A673 (cell line): ENCODE results near the gene UCK2. TPM values are rescaled to one million over a fixed set of nuclear protein-coding genes. Genes with fewer than 3 reads are reported as not detected.

Source experiments
- BruUV-seq: library from RNA; stranded (reverse); fragments of 400-500 nt; replicated peaks from 2 replicates; lab custom pipeline; 2021; lab: Mats Ljungman, UMichigan
- CTCF ChIA-PET: fragments of 300-600 bp; sonication (Branson Sonifier 250); formaldehyde crosslinking; loops from one replicate; lab custom pipeline; 2022; ENCODE audit warnings: antibody characterized with exemption; lab: Charles Lee
- POLR2A ChIA-PET: fragments of 300-600 bp; sonication (Branson Sonifier 250); formaldehyde crosslinking; loops from one replicate; lab custom pipeline; 2022; ENCODE audit warnings: antibody characterized with exemption; ENCODE audit not compliant: low non-redundant PET; lab: Charles Lee
- DNase-seq: peaks from one replicate; pipeline ENCODE4 v3.0.0-alpha.2; 2015; ENCODE audit warnings: low spot score
- H3K27ac ChIP-seq: fragments of 200-600 bp; sonication (generic); 2 replicates; pipeline ENCODE4 v1.5.1; 2016; ENCODE audit warnings: mixed run types, low read depth, mild to moderate bottlenecking, mixed read lengths, antibody characterized with exemption, low read length; ENCODE audit not compliant: poor library complexity, severe bottlenecking
- H3K27me3 ChIP-seq: fragments of 200-600 bp; sonication (generic); replicated peaks from 2 replicates; pipeline ENCODE4 v1.6.1; 2017; ENCODE audit warnings: mixed run types, low read depth, mild to moderate bottlenecking, mixed read lengths, antibody characterized with exemption, low read length; ENCODE audit not compliant: insufficient read depth, poor library complexity
- H3K36me3 ChIP-seq: fragments of 200-600 bp; sonication (generic); 2 replicates; pipeline ENCODE4 v1.6.1; 2016; ENCODE audit warnings: mixed run types, mild to moderate bottlenecking, mixed read lengths, antibody characterized with exemption, low read length; ENCODE audit not compliant: insufficient read depth, poor library complexity, severe bottlenecking
- H3K4me1 ChIP-seq: fragments of 200-600 bp; sonication (generic); 2 replicates; pipeline ENCODE4 v1.6.1; 2017; ENCODE audit warnings: mixed run types, mild to moderate bottlenecking, mixed read lengths, antibody characterized with exemption, low read length; ENCODE audit not compliant: insufficient read depth, poor library complexity, severe bottlenecking
- H3K4me3 ChIP-seq: fragments of 200-600 bp; sonication (generic); 2 replicates; pipeline ENCODE4 v1.5.1; 2016; ENCODE audit warnings: low read depth, mixed run types, mild to moderate bottlenecking, mixed read lengths, low read length; ENCODE audit not compliant: poor library complexity, severe bottlenecking
- H3K9me3 ChIP-seq: fragments of 200-600 bp; sonication (generic); 2 replicates; pipeline ENCODE4 v1.6.1; 2016; ENCODE audit warnings: mixed run types, low read depth, mild to moderate bottlenecking, mixed read lengths, antibody characterized with exemption, low read length; ENCODE audit not compliant: poor library complexity, severe bottlenecking
- CTCF ChIP-seq: fragments of 300-800, 200-600 bp; sonication (generic); conservative IDR thresholded peaks from 2 replicates; pipeline ENCODE4 v1.5.1; 2017; ENCODE audit warnings: low read depth, mild to moderate bottlenecking, antibody characterized with exemption, low read length, moderate library complexity, mixed read lengths
- EZH2 ChIP-seq: fragments of 200-600 bp; sonication (generic); IDR thresholded peaks from 2 replicates; pipeline ENCODE4 v1.6.1; 2017; ENCODE audit warnings: borderline replicate concordance, low read depth, mild to moderate bottlenecking, mixed read lengths, antibody characterized with exemption, low read length; ENCODE audit not compliant: poor library complexity, severe bottlenecking
- intact Hi-C: fragments of 100-400 bp; cut with micrococcal nuclease; formaldehyde crosslinking; loops from one replicate; pipeline ENCODE4 v1.10.0; 2022; ENCODE audit not compliant: unreplicated experiment
- total RNA-seq: library from RNA; stranded (reverse); gene quantifications from 2 replicates; pipeline ENCODE4 v1.2.3, GENCODE V29; 2021

The UCK2 gene
- total RNA-seq, 1 experiment from 2014 or later, result 78.7 TPM

GRCh38 chr1:165856021-165856420, 28.6 kb downstream of the UCK2 start:
- Histone ChIP-seq H3K27me3 (no peaks in the 10 kb centered on the region), H3K27ac (no peak overlapping the region), H3K4me3 (no peak overlapping the region), H3K4me1 (peaks cover 23% of the 10 kb centered on the region), H3K9me3 (no peaks in the 10 kb centered on the region), H3K36me3 (no peaks in the 10 kb centered on the region)
- DNase-seq, result no peak
- POLR2A ChIA-PET, result interaction anchor here (0.6 kb wide), 1 partner anchor 27 kb away, joined by 11 read pairs; no protein-coding TSS in a partner anchor
- no TSS peak for BruUV-seq
- TF ChIP-seq EZH2 (no peak), CTCF (no peak)
- CTCF ChIA-PET, result interaction anchor here (0.6 to 0.7 kb wide), 2 partner anchors 15 to 37 kb away, joined by 9 to 11 read pairs; no protein-coding TSS in a partner anchor
- intact Hi-C loops, result no loop called here

- POLR2A ChIA-PET, result interaction anchor here (0.6 kb wide), 1 partner anchor 28 kb away, joined by 11 read pairs; no protein-coding TSS in a partner anchor
- no TSS peak for BruUV-seq
- DNase-seq, result no peak
- CTCF ChIA-PET, result interaction anchor here (0.6 kb wide), 1 partner anchor 36 kb away, joined by 11 read pairs; no protein-coding TSS in a partner anchor
- Histone ChIP-seq H3K27me3 (no peaks in the 10 kb centered on the region), H3K36me3 (no peaks in the 10 kb centered on the region), H3K4me3 (no peak overlapping the region), H3K4me1 (peaks cover 24% of the 10 kb centered on the region), H3K27ac (no peak overlapping the region), H3K9me3 (no peaks in the 10 kb centered on the region)
- intact Hi-C loops, result no loop called here
- no peak for TF ChIP-seq EZH2
- no peak for TF ChIP-seq CTCF
These were observed 29.2 kb downstream of the UCK2 start for GRCh38 chr1:165856606-165857005.

GRCh38 chr1:165857046-165857801, 29.8 kb downstream of the UCK2 start:
- intact Hi-C loops, result no loop called here
- Histone ChIP-seq H3K27me3 (no peaks in the 10 kb centered on the region), H3K4me3 (no peak overlapping the region), H3K4me1 (peaks cover 30% of the 10 kb centered on the region), H3K9me3 (no peaks in the 10 kb centered on the region), H3K36me3 (no peaks in the 10 kb centered on the region), H3K27ac (no peak overlapping the region)
- ChIA-PET CTCF (no interaction called here), POLR2A (no interaction called here)
- DNase-seq, result no peak
- TF ChIP-seq EZH2 (no peak), CTCF (no peak)
- BruUV-seq, result no TSS peak
